GM21825 (cell line): Measurements from ENCODE around the gene PARL.

Experiments
- ATAC-seq: cut with Tn5 transposase; IDR thresholded peaks from one replicate; pipeline ENCODE4 v1.9.1; 2021; ENCODE audit warnings: mild to moderate bottlenecking, moderate library complexity; ENCODE audit not compliant: unreplicated experiment

The PARL gene

DNA sequence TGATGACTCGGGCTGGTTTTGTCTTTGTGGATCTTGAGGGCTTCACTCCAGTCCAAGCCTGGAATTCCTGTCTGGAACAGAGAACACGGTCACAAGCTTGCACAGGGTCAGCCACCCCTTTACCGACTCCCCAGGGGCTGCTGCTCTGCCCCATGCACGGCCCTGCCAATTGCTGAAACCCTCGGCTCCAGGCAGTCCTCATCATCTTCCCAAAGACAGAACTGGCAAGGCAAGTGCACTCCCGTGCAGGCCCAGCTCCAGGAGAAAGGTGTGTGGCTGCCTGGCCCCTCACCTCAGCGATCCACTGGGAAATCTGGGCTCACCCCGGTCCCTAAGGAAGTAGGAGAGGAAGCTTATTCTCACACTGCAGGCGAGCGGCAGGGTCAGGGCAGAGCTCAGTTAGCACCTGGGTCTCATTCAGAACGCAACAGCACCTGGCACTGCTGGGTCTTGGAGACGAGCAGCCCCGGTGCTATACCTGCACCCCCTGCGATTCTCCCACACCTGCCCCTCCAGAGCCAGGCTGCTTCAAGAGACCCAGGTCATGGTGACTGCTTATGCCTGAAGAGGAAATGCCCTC lies 66.5 kb downstream of the PARL start:
- ATAC-seq = no peak

DNA sequence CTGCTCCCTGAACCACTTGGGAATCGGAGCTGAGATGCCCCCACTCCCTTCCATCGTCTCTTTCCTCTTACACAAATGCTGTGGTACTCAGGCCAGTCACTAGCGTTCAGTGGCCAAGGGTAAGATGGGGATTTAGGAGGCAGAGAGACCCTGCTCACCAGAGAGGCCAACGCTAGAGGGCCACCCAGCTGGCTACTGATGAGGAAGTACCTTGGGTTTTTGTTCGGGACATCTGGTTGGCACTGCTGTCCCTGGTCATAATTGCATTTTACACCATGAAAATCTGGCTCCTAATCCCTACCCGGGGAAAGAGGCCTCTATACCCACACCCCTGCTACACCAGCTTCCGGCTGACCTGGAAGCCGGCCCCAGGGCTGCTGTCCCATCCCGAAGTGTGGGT lies 67.0 kb downstream of the PARL start:
- no peak for ATAC-seq

DNA sequence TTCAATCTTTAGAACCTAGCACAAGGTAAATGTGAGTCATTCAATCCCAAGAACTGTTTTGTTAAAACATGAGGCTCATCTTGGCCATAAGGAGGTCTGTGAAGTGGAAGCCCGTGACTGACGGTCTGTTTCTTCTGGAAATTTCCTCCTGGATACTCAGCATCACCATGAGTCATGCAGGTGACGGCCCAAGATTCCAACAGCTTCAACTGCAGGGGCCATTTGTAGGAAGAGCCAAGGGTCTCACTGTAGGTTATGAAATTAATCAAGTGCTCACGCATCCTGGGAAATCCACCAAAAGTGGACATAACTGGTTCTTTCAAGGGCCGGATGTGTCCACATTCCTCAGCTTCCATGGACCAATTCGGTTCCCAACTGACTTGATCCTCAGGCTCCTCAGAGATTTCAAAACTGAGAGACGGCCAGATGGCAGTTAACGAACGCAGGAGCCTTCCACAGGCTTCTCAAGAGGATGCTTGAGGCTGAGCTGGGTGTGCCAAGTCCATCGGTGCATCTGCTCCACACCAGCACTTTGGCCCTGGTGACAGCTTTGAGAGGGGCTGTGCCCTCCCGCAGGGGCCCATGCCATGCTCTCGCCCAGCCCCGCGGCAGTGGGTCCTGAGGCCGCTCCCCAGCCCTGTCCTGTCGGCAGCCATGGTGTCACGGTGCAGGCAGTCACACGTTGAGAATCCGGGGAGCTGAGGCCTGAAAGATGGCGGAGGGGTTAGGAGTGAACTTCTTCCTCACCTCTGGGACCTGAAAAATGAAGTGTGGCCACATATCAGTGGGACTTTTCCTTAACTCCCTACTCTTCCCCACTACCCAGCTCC lies 67.8 kb downstream of the PARL start:
- no peak for ATAC-seq

DNA sequence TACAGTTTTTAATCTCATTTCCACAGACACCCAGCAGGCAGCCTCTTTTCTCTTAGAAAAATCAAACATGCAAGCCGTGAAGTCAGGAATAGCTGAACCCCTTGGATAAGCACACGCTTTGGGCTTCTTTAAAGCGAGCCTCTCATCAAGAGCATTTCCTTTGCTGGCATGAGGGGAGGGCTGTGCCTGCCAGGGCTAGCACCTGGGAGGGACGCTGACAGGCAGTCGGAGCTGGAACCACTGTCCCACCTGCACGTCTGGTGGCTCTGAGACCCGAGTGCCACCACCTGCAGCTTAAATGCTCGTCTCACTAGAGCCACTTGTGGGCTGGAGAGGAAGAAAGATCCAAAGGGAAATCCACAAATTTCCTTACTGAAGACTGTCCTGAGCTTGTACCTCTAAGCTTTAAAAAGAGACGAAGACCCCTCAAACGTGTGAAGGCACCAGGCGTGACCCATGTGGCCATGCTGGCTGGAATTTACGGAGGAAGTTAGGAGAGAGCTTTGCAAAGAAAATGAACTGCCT lies 68.7 kb downstream of the PARL start:
- ATAC-seq = no peak

DNA sequence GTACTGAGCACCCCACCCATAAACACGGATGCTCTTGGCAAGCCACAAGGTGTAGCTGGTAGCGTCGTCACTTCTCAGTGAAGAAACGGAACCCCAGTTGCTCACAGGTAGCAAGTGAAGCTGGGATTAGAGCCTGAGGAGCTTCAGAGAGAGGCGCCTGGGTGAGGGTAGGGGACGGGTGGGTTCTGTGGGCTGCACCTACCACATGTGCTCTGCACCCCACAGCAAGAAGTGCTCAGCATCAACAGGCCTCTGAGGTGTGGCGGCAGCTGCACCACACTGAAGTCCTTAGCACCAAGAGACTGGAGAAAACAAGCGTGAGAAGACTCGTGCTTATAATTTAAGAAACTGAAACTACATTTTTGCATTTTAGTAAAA lies 69.1 kb downstream of the PARL start:
- ATAC-seq = no peak

DNA sequence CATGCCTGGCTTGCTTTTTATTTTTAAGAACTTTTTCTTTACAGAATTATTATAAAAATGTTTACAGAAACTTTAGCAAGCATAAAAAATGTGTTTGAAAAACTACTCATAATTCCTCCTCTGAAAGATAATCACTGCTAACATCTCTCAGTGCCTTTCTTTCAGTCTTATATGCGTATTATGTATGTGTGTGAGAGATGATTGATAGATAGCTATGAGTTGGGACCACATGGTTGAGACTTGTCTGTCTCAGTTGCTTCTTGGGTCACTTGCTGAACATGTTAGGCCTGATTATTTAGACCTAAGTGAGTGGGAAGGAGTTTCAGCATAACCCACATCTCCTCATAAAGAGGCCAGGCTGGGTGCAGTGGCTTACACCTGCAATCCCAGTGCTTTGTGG lies 70.4 kb downstream of the PARL start:
- ATAC-seq = no peak

DNA sequence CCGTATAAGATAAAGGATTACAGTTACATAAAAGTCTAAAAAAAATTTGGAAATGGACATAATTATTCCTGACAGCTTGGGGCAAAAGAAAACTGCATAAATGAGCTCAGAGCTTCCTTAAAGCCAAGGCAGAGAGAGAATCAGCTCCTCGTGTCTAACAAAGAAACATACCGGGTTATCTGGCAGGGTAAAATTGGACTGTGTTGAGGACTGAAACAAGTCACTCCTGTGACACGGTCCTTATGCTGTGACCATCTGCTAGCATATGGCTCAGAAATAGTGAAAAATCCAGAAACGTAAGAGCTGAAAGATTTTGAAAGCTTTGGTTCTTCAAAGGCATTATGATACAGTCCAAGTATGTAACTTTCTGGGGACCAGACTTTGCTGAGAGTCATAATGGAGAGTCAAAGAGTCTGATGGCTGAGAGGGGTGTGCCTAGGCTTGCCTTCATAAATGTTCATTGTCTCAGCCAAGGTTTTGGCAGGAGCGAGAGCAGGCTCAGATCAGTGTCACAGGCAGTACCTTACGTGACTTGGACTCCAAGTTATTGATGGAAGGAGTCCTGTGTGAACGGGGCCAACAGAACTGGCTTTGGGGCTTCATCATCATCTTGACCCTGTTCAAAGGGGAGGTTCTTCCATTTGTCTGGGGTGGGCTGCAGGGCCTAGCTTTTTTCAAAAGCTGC lies 71.8 kb downstream of the PARL start:
- no peak for ATAC-seq

DNA sequence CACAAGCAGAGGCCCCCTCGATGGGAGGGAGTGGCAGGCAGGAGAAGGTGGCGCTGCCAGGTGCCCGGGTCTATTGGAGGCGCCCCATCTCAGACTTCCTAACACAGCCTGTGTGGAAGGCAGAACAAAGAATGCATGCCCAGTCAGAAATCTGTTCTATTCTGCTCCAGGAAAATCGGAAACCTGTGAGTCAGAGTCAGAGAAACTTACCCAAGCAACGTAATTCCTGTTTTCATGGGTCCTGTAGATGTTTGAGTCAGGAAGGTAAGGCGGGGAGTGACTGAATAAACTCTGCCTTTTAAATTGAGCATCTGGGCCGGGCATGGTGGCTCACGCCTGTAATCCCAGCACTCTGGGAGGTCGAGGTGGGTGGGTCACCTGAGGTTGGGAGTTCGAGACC lies 73.0 kb downstream of the PARL start:
- no peak for ATAC-seq

DNA sequence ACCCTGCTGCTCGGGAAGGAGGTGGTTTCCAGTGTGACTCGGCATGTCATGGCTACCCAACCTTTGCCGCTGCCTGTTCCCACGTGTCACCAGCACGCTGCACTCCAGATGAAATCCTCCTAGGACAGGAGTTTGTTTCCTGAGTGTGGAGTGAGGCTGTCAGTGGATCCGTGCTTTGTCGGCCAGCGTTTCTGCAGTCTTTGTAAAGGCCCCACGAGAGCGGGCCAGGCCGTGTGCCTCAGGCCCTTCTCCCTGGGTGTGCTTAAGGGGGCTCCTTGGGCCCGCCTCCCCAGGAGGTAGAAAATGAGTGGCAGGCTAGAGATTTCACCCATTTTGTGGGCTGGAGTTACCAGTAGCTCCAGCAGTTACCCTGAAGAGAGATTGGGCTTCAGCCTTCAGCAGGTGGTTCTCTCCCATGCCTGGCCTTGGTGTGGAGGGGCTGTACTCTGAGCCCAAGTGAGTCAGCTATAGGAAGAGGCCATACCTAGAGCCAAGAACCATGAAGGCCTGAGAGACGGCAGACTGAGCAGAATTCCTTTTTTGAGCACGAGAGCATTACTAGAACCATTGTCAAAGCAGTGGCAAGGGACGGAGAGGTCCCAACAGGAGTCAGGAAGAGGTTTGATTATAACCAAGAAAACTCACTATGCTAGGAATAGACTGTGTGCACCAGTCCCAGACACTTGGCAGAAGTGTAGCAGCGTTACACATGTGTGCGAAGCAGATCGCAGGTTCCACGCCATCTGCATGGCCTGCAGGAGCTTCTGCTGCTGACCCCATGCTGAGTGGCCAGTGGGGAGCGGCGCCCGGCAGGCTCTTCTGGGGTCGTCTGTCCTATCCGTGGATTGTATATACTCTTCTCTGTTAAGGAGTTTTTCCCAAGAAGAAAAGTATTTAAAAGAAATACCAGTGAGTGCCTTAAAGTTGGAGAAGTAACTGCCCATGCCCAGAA lies 73.8 kb downstream of the PARL start:
- no peak for ATAC-seq

DNA sequence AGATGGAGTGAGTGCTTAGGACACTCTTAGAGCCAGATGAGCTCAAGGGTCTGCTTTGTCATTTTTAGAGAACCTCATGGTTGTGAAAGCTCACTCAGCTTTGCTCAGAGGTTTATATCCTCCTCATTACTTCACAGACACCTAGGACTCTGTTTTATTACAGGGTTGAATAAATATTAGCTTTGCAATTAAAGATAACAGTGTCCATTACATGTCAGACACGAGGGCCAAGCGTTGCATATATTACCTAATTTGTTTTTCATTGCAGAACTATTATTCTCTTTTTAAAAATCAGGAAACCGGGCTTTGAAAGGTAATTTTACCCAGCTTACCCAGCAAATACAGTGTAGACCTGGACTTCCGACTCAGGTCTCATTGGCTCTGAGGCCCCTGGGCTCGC lies 75.4 kb downstream of the PARL start:
- ATAC-seq = no peak

DNA sequence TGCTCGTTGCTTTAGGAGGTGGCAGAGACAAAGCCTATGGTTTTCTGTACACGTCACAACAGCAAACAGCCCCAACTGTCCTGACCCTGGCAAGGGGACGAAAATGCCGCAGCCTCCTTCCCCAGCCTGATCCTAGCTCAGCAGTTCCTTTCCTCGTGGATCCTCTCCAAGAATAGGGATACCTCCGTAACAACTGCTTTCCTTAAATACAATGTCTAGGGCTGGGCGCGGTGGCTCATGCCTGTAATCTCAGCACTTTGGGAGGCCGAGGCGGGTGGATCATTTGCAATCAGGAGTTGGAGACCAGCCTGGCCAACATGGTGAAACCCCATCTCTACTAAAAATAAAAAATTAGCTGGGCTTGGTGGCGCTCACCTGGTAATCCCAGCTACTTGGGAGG lies 76.3 kb downstream of the PARL start:
- no peak for ATAC-seq

DNA sequence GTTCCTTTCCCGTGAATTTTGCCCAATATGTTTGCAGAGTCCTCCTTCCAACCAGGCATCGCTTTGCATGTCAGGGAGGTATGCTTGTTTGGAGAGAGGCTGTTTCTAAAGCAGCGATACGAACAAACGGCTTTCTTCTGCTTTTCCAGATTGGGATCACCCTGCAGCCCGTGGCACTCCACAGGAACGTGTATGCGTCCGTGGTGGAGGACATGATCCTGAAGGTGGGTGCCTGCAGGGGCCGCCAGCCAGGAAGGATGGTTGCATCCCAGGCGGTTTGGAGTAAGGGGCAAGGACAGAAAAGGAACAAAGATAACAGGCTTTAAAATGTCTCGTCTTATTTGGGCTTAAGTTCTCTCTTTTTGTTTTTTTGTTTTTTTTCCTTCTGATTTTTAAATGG lies 76.8 kb downstream of the PARL start:
- no peak for ATAC-seq

DNA sequence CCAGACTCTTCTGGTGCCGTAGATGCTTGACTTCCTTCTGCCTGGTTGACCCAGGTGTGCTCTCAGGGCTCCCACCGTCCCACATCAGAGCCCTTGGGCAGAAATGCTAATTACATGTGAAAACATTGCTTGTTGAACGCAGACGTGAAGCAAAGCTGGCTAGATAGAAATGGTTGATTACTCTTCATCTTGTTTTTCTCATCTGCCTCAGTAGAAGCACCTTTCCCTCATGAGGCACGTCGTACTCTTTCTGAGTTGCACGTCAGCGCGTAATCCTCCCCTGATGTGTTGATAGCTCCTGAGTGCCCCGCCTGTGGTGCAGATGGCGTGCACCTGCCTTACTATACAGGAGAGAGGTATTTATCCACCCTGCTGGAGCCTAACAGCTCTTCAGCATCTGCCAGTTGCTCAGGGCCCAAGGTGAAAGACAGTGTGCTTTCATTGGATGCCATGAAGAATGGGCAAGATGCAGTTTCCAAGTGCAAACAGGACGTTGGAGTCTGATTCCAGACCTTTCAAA lies 77.4 kb downstream of the PARL start:
- no peak for ATAC-seq

DNA sequence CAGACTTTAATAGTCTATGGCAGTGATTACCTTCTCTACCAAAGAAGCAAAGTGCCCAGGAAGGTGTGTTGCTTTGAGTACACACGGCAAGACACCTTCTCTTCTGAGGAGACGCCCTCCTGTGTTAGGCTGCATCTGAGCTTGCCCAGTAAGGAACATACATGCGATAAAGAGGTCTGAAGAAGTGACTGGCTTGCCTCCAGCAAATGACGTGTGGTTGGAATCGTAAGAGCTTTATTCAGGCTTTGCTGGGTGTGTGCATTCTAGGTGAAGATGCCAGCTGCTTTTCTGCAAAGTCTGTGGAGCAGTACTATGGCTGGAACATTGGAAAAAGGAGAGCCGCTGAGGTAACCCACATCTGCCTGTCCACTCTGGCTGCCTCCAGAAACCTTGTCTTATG lies 81.7 kb downstream of the PARL start:
- ATAC-seq = no peak

DNA sequence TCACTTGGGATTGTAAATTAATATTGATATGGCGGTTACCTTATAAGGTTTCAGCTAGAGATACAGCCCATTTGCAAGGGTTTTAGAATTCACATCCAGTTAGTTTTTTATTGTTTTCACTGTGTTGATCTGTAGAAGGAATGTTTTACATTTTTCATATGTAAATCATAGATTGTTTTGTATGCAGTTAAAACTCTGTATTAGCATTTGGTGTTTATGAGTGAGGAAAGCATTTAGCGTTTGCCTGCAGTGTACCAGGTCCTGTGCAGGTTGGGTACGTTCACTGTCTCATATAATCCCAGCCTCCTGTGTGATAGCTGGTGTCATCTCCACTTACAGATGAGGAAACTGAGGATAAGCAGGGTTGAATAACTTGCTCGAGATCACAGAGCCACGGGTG lies 83.1 kb downstream of the PARL start:
- no peak for ATAC-seq

DNA sequence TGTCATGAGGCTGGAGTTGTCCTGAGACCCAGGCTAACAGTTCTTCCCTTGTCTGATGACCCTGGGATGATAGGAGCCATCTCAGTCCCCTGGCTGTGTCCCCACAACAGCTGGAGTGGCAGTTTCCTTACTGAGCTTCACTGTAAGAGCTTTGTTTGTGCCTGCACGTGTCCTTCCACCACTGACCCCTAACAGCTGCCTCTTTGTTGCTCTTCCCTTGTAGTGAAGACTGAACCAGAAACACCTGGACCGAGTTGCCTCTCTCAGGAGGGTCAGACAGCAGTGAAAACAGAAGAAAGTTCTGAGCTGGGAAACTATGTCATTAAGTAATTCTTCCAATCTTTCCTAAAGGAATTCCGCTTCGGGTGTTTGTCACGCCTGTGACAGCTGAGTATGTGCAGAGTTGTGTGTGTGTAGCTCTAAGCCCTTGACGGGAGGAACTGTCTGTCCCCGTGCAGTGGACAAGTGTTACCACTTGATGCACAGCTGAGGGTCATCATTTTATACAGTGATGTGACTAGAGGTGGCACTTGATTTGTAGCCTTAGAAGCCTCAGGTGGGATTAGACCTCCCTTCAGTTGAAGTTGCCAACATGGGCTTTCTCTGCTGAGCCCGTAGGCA lies 84.3 kb downstream of the PARL start:
- ATAC-seq = no peak

DNA sequence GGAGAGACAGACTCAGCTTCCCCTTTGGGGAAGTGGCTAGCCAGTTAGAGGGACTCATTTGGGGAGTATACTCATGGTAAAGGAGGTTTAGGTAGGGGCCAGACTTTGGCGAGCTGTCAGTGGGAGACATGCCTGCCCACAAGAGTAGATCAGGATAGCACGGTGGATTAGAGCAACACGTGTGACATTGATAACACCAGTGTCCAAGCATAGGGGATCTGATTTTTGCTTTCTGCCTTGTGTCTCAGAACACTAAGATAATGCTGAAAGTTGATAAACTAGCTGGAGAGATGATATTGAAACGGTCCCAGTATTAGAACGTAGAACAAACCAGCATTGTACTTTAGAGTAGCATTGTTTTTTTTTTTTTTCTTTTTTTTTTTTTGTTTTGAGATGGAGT lies 85.2 kb downstream of the PARL start:
- ATAC-seq = no peak

DNA sequence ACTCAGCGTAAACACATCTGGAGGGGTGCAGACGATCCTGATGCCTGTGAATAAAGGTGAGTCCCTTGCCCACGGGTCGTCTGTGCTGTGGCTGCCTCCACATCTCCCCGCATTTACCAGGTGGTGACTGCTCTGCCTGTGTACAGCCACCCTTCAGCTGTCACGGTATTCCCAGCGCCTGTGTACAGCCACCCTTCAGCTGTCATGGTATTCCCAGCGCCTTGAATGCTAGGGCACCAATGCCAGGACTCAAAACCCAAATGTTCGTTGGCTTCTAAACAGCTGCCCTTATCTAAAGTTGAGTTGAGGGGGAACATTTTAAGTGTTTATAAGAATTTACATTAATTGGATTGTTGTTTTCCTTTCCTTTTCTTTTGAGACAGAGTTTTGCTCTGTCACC lies 86.7 kb downstream of the PARL start:
- no peak for ATAC-seq

DNA sequence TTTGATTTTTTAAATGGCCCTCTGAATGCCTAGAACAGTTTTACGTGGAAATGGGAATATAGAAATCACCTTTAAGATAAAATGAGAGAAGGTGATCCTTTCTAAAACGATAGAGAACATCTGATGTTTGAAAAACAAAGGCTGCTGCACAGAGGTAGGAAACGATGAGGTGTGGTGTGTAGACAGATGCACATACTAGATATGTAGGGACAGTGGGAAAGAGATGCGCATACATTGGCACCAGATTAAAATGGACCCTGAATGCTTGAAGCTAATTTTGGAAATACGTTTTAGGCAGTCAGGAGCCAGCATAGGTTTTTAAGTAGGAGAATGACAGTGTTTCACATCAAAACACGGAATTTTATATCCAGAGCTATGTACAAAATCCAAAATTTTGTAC lies 88.3 kb downstream of the PARL start:
- ATAC-seq = no peak

DNA sequence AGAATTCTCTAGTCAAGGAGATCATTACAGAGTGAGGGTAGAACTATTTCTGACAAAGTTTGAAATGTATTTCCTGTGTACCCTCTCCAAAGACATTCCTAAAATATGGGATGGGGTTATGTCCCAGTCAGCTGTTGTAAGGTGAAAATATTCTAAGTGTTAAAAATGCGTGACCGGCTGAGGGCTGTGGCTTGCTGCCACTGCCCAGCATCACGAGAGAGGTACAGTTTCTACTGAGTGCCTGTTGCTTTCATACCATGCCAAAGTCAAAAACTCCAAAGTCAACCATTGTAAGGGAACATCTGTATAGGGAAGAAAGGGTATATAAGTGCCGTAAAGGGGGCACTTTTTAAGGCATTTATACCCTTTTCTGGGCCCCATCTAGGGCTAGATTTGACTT lies 90.2 kb downstream of the PARL start:
- no peak for ATAC-seq
